SK-N-SH treated with all-trans-retinoic acid at 6 μM for 48 hours (cell line): ENCODE results near the gene CLEC12A.

Experiments
- ARNTL ChIP-seq: fragments of 450-650 bp; formaldehyde crosslinking; IDR thresholded peaks from 2 replicates; pipeline ENCODE4 v1.5.0; 2020; ENCODE audit warnings: low read depth, mild to moderate bottlenecking, moderate library complexity, borderline replicate concordance
- BACH2 ChIP-seq: fragments of 250-450 bp; sonication (Bioruptor Pico); IDR thresholded peaks from 2 replicates; pipeline ENCODE4 v1.9.0; 2021; ENCODE audit warnings: mild to moderate bottlenecking, borderline replicate concordance
- ESRRG ChIP-seq: fragments of 250-450 bp; sonication (Bioruptor Pico); IDR thresholded peaks from 2 replicates; pipeline ENCODE4 v1.6.1; 2021; ENCODE audit warnings: mild to moderate bottlenecking
- GLIS3 ChIP-seq: fragments of 250-450 bp; sonication (Bioruptor Pico); IDR thresholded peaks from 2 replicates; pipeline ENCODE4 v1.5.0; 2020; ENCODE audit warnings: mild to moderate bottlenecking, moderate library complexity
- PATZ1 ChIP-seq: fragments of 250-450 bp; sonication (Bioruptor Pico); IDR thresholded peaks from 2 replicates; pipeline ENCODE4 v1.8.0; 2020; ENCODE audit warnings: mild to moderate bottlenecking, moderate library complexity, borderline replicate concordance
- ZNF70 ChIP-seq: fragments of 450-650 bp; formaldehyde crosslinking; IDR thresholded peaks from 2 replicates; pipeline ENCODE4 v1.5.0; 2020; ENCODE audit warnings: mild to moderate bottlenecking, moderate library complexity
- ZNF8 ChIP-seq: fragments of 450-650 bp; formaldehyde crosslinking; IDR thresholded peaks from 2 replicates; pipeline ENCODE4 v1.5.0; 2020; ENCODE audit warnings: mild to moderate bottlenecking, moderate library complexity

GRCh38 chr12:10021342-10021741 lies 50.1 kb downstream of the CLEC12A start:
- TF ChIP-seq ZNF8 (no peak), ARNTL (no peak), BACH2 (no peak), GLIS3 (CRISPR knock-in tag) (no peak), PATZ1 (CRISPR knock-in tag) (no peak), ESRRG (no peak), ZNF70 (CRISPR knock-in tag) (no peak)
